Large intestine (tissue), 3 donors: Measurements from ENCODE around the gene KIAA0232. TPM values are rescaled to one million over a fixed set of nuclear protein-coding genes. Genes with fewer than 3 reads are reported as not detected.
"Not testable (repeated sequence)": the region's sequence is repeated elsewhere in the genome, so short reads cannot be mapped to it uniquely, and the experiment has no call there.

Source experiments
- DNase-seq, 2 donors: peaks; one replicate each; pipeline versions ENCODE4 v3.0.0 to v3.0.0-alpha.2; 2013
- H3K27ac ChIP-seq: one replicate; pipeline ENCODE4 v1.5.1; 2013; ENCODE audit warnings: low read length
- H3K27me3 ChIP-seq: 2 replicates; pipeline ENCODE4 v1.6.1; 2013; ENCODE audit warnings: low read length; ENCODE audit not compliant: control insufficient read depth, insufficient read depth
- H3K36me3 ChIP-seq: 2 replicates; pipeline ENCODE4 v1.6.1; 2013; ENCODE audit warnings: low read length; ENCODE audit not compliant: control insufficient read depth, insufficient read depth
- H3K4me1 ChIP-seq: one replicate; pipeline ENCODE4 v1.6.1; 2013; ENCODE audit warnings: low read length; ENCODE audit not compliant: control insufficient read depth, insufficient read depth
- H3K4me3 ChIP-seq: one replicate; pipeline ENCODE4 v1.5.1; 2013; ENCODE audit warnings: low read length
- H3K9me3 ChIP-seq: one replicate; pipeline ENCODE4 v1.6.1; 2013; ENCODE audit warnings: mild to moderate bottlenecking, low read depth, low read length, moderate library complexity; ENCODE audit not compliant: control insufficient read depth
- WGBS: methylation state at CpG from one replicate; pipeline ENCODE4 v1.1.5; 2013; ENCODE audit warnings: low lambda C conversion rate; ENCODE audit not compliant: insufficient coverage; 5-methylcytosine and 5-hydroxymethylcytosine counted together
- polyA plus RNA-seq: library from polyadenylated mRNA; unstranded; fragments of 120-200 nt; gene quantifications from one replicate; pipeline ENCODE4 v1.2.1, GENCODE V29; 2013

The KIAA0232 gene
- polyA plus RNA-seq, 1 donor: 23.5 TPM

DNA sequence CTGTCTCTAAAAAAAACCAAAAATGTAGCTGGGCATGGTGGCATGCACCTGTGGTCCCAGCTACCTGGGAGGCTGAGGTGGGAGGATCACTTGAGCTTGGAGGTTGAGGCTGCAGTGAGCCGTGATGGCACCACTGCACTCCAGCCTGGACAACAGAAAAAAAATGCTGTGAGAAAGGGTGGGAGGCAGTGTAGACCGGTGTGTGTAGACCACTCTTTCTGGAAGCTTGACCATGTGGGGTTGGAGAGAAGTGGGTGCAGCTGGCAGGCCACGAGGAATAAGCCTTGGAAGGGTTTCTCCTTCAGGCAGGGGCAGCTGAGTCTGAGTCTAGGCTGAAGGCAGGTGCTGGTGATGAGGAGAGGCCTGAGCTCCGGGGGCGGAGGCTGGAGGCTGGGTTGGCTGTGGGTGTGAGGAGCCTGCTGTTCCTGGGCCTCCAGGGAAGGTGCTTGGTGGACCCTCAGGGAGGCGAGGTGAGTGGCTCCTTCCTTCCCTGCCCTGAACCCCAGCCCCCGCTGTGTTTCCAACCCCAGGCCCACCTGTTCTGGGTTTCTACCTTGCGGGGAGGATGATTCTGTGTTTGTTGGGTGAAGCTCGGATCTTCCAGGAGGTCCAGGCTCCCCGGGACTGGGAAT is 117.8 kb downstream of the KIAA0232 start:
- Histone ChIP-seq H3K27me3 (no peaks in the 10 kb centered on the region), H3K4me3 (no peak overlapping the region), H3K27ac (no peak overlapping the region), H3K9me3 (no peaks in the 10 kb centered on the region), H3K4me1 (no peaks in the 10 kb centered on the region), H3K36me3 (no peaks in the 10 kb centered on the region)
- no CpG with 5 or more reads among the region's 10 CpGs for WGBS
- DNase-seq: no peak

DNA sequence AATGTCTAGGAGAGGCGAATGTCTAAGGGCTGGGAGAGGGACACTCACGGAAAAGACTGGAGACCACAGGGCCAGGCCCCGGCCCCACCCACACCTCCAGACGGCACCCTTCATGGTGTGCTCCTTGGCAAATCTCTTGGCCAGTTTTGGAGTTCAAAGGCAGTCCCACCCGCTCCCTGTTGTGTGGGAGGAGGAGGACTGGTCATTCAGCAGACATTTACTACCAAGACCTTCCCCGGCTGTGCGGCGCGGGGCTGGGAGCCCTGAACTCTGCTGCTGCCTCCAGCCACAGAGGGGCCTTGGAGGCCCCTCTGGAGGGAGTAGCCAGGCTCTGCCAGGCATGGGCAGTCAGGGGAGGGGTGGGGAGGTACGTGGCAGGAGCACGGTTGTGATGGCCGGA is 118.4 kb downstream of the KIAA0232 start:
- Histone ChIP-seq H3K27me3 (no peaks in the 10 kb centered on the region), H3K9me3 (no peaks in the 10 kb centered on the region), H3K36me3 (no peaks in the 10 kb centered on the region), H3K4me3 (no peak overlapping the region), H3K27ac (no peak overlapping the region), H3K4me1 (no peaks in the 10 kb centered on the region)
- DNase-seq: no peak
- no CpG with 5 or more reads among the region's 12 CpGs for WGBS

DNA sequence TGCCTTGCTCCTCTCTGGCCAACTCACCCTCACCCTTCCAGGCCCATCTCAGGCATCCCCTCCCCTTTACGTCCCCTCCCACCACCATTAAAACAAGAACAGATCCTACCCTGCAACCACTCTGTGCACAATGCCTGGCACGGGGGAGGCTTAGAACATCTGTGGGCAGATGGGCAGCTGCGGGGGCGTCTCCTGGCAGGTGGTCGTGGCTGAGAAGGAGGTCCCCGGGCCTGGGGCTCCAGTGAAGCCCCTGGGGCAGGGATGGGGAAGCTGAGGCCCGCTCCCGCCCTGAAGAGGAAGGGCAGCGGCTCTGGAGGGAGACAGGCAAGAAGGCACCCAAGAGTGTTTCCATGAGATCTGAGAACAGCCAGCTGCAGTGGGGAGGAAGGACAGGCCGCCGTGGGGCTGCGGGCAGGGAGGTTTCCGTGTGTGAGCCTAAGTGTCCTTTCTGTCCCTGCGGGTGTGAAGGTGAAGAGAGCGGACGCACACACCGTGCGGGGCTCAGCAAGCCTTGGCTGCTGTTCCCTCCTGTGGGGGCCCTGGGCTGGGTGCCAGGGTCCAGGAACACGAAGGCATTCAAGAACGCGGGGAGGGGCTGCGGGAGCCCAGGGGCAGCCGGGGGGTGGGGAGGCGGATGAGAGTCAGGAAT is 119.3 kb downstream of the KIAA0232 start:
- Histone ChIP-seq H3K36me3 (no peaks in the 10 kb centered on the region), H3K27ac (no peak overlapping the region), H3K4me1 (no peaks in the 10 kb centered on the region), H3K9me3 (no peaks in the 10 kb centered on the region), H3K4me3 (no peak overlapping the region), H3K27me3 (no peaks in the 10 kb centered on the region)
- 100% methylated on average over 1 of the region's 24 CpGs for WGBS
- no peak for DNase-seq

DNA sequence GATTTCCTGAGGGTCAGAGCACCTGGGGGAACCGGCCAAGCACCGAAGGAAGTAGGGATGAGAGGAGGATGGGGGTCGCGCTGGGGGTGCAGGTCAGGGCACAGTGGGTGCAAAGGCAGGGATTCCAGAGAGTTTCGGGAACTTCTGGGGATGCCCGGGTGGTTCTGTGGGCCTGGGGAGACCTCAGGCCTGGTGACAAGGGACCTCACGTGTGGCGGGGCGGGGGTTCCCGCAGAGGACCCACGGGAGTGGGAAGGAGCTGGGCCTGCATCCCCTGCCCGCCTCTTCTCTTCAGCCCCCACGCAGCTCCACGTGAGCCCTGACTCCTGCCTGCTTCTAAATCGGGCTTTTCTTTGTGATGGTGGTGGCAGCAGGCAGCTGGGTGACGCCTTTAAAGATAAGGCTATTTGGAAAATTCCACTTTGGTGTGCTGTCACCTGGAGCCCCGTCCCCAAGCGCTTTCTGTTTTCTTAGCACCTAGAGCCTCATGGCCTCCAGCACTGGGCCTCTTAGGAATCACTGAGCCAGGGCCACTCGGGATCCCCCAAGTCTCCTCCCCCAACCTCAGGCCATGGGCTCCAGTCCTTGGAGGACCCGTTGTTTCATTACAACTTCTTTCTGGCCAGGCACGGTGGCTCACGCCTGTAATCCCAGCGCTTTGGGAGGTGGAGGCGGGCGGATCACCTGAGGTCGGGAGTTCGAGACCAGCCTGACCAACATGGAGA is 120.0 kb downstream of the KIAA0232 start:
- Histone ChIP-seq H3K27ac (no peak overlapping the region), H3K4me3 (no peak overlapping the region), H3K36me3 (no peaks in the 10 kb centered on the region), H3K4me1 (peaks cover 1% of the 10 kb centered on the region), H3K27me3 (no peaks in the 10 kb centered on the region), H3K9me3 (no peaks in the 10 kb centered on the region)
- no CpG with 5 or more reads among the region's 27 CpGs for WGBS
- DNase-seq: no peak

DNA sequence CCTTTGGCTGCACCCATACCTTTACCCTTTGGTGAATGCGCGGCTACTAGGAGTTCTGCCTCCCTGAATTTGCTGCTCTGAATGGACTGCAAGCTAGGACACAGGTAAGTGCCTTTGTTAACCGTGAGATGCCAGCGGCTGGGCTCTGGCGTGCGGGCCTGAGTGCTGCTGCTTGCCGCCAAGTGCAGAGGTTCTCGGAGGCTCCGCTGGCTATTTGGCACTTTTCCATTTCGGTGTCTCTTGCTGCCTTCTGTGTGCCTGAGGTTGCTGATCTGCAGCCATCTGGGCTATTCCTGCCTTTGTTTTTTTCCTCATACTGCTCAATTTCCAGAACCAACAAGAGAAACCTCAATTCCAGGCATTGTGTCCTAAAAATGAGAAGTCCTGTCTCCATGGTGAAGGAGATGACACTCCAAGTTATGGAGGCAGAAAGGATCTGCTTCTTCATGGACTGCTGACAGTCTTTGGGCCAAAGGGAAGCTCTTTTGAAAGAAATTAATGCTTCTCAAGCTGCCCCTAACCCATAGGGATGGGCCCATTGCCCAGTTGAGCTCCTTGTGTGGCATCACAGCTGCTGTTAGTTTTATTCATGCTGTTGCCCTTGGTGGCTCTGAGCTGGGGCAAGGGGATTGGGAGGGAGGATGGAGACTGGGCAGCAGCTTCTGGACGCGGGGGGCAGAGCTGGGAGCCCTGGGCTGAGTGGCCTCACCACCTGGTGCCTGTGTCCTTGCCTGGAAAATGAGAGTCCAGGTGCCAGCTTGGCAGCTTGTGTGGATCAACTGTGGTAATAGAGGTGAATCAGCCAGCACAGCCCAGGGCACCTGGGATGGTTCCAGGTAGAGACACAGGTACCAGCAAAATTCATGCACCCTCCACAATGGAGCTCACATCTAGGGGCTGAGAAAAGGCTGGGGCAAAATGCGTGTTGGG is 123.3 kb downstream of the KIAA0232 start:
- Histone ChIP-seq H3K27ac (no peak overlapping the region), H3K27me3 (no peaks in the 10 kb centered on the region), H3K36me3 (no peaks in the 10 kb centered on the region), H3K4me3 (no peak overlapping the region), H3K9me3 (no peaks in the 10 kb centered on the region), H3K4me1 (peaks cover 16% of the 10 kb centered on the region)
- no peak for DNase-seq
- no CpG with 5 or more reads among the region's 13 CpGs for WGBS

DNA sequence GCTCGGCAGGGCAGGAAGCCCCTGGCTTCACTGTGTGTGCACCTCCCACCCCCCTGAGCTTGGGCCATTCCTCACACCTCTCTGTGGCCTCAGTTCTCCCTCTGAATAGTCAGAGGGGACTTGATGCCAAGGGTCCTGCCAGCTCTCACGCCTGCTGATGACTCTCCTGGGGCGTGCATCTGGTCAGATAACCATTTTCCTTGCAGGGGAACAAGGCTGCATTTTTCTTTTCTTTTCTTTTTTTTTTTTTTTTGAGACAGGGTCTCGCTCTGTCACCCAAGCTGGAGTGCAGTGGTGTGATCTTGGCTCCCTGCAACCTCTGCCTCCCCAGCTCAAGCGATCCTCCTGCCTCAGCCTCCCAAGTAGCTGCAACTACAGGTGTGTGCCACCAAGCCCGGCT is 124.0 kb downstream of the KIAA0232 start:
- not testable (repeated sequence) for DNase-seq, H3K27ac ChIP-seq
- no CpG with 5 or more reads among the region's 6 CpGs for WGBS

DNA sequence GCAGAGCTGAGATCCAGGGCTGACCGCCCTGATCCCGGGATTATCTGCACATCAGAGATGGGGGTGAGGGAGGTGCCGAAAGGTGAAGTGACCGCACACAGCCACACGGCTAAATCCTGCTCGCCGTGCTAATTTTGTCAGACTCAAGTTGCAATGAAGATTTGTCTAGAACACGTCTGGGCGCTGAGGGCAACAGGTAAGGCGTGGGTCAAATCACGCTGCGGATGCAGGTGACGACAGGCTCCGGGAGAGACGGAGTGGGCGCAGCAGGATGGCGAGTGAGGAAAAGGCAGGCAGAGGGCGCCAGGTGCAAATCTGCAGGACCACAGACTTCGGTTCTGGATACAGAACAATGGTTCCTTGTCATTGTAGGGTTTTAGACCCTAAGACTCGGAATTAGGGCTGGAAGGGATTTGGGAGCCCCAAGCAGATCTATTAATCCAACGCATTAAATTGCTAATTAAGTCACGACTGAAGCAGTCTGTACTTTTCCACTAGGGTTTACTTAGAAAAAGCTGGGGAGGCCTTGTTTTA is 125.2 kb downstream of the KIAA0232 start:
- peak; percentile 54 to 68 for DNase-seq
- H3K9me3 ChIP-seq: no peaks in the 10 kb centered on the region
- H3K27me3 ChIP-seq: no peaks in the 10 kb centered on the region
- WGBS: no CpG with 5 or more reads among the region's 22 CpGs
- no peaks in the 10 kb centered on the region for H3K36me3 ChIP-seq
- peaks cover 29% of the 10 kb centered on the region for H3K4me1 ChIP-seq
- no peak overlapping the region for H3K4me3 ChIP-seq
- H3K27ac ChIP-seq: no peak overlapping the region

More for the DNA sequence above, 124.0 kb downstream of the KIAA0232 start:
- not testable (repeated sequence) for H3K36me3 ChIP-seq, H3K4me3 ChIP-seq, H3K27me3 ChIP-seq, H3K9me3 ChIP-seq
- peaks cover 23% of the 10 kb centered on the region for H3K4me1 ChIP-seq

DNA sequence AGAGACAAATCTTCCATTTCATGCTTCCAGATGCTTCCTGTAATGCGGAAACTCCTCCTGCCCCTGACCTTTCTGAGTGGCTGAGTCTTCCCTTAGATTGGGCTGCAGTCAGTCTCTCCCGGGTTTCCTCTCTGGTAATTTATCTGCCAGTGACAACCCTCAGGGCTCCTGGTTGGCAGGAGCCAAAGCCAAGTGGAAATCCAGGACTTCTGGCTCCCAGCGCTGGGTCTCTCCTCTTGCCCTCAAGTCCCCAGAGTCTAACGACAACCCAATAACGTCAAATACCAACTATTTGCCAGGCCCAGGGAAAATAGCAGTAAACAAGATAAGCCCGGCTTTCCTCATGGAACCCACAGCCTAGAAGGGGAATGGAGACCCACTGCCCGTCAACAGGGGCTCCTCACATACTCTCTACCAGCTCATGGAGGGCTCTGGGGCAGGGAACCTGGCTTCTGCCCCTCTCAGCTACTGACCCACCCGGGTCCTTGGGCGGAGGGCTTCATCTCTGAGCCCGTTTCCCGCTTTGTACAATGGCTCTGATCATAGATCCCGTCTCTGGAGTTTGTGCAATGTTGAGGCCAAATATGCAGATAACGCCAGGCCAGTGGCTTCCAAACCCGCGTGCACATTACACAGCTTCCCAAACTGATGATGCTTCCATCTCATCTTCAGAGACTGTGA is 126.0 kb downstream of the KIAA0232 start:
- H3K27ac ChIP-seq: peak overlapping the region; percentile 97
- no peaks in the 10 kb centered on the region for H3K36me3 ChIP-seq
- H3K4me1 ChIP-seq: peaks cover 32% of the 10 kb centered on the region
- peak overlapping the region; percentile 65 for H3K4me3 ChIP-seq
- no CpG with 5 or more reads among the region's 15 CpGs for WGBS
- H3K27me3 ChIP-seq: no peaks in the 10 kb centered on the region
- no peak for DNase-seq
- H3K9me3 ChIP-seq: no peaks in the 10 kb centered on the region

DNA sequence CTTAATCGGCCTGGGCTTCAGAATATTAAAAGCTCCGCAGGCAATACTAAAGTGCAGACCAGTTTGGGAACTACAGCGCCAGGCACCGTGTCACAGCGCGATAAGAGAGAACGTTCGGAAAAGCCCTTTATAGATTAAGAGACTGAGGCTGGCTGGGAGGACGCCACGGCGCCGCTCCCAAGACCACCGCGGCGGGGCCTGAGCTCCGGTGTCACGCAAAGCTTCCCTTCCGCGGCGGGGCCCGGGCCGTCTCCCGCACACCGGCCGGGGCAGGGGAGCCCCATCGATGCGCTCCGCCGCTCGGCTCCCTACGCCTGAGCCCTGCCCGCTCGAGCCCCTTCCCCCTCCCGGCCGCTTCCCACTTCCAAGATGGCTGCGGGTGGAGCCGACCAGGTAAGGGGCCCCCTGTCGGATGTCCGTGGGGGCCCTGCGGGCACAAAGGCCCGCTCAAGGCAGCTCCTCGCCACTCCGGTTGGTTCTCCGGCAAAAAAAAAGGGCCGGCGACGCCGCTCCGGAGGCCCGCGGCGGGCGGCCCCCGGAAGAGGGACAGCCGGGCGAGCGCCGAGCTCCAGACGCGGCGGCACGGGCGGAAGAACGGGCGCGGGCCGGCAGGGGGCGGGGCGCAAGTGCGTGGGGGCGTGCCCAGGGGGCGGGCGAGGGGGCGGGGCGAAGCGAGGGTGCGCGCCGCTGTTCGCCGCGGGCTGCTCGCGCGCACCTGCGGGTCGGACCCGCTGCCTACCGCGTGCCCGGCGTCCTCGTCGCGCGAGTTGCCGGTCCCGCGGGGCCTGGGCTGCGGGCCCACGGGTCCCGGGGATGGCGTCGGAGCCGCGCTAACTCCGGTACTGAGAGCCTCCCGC is 126.8 kb downstream of the KIAA0232 start, which contains the start of gene TBC1D14:
Gene TBC1D14, plus strand, starts transcription at position 714 of the 857 bp plus-strand sequence. CDS start 13,564 bp downstream, outside the sequence.
- Histone ChIP-seq H3K27ac (peak within 1 kb of the TSS; percentile 97), H3K9me3 (no peaks in the 10 kb centered on the region), H3K4me3 (peak within 1 kb of the TSS; percentile 71), H3K36me3 (no peaks in the 10 kb centered on the region), H3K4me1 (peaks cover 32% of the 10 kb centered on the region), H3K27me3 (no peaks in the 10 kb centered on the region)
- DNase-seq: peak; percentile 84 to 95
- WGBS: no CpG with 5 or more reads among the region's 108 CpGs
